ENCODE measurements around the gene DNAJC5. TPM values are rescaled to one million over a fixed set of nuclear protein-coding genes. Genes with fewer than 3 reads are reported as not detected.
"Not testable (repeated sequence)": the region's sequence is repeated elsewhere in the genome, so short reads cannot be mapped to it uniquely, and the experiment has no call there.

DNAJC5 gene
- total RNA-seq, 2 experiments from 2014 or later, result 58.6 to 59.7 TPM

DNA sequence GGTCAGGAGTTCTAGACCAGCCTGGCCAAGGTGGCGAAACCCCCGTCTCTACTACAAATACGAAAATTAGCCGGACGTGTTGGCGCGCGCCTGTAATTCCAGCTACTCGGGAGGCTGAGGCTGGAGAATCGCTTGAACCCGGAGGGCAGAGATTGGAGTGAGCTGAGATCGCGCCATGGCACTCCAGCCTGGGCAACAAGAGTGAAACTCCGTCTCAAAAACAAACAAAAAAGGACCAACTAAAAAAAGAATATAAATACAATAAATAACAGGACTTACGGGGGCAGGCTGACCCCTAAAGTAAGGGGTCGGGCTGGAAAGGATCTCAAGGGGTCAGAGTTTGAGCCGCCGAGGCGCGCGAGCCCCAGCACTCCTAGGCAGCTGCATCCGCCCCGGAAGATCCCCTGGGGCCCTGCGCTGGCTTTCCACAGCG is 30.4 kb upstream of the DNAJC5 start:
- Mint-ChIP-seq H3K9me3 (no peaks in the 10 kb centered on the region), H3K4me1 (peaks cover 41% of the 10 kb centered on the region), H3K4me3 (peak overlapping the region; percentile 83), H3K36me3 (ENCODE audit: low read depth) (peaks cover 32% of the 10 kb centered on the region), H3K27me3 (no peaks in the 10 kb centered on the region), H3K27ac (peak overlapping the region; percentile 88)
- DNase-seq, result no peak
- ChIA-PET POLR2A (interaction anchor here (0.7 to 3.3 kb wide), 30 partner anchors 10 to 344 kb away, joined by 3 to 35 read pairs (median 5); partner anchors contain the start of genes ARFRP1, DNAJC5, GMEB2 and LIME1), CTCF (interaction anchor here (0.9 to 3.8 kb wide), 15 partner anchors 9 to 326 kb away, joined by 3 to 29 read pairs (median 7); partner anchors contain the start of genes ARFRP1, HELZ2, PRPF6 and PTK6)

DNA sequence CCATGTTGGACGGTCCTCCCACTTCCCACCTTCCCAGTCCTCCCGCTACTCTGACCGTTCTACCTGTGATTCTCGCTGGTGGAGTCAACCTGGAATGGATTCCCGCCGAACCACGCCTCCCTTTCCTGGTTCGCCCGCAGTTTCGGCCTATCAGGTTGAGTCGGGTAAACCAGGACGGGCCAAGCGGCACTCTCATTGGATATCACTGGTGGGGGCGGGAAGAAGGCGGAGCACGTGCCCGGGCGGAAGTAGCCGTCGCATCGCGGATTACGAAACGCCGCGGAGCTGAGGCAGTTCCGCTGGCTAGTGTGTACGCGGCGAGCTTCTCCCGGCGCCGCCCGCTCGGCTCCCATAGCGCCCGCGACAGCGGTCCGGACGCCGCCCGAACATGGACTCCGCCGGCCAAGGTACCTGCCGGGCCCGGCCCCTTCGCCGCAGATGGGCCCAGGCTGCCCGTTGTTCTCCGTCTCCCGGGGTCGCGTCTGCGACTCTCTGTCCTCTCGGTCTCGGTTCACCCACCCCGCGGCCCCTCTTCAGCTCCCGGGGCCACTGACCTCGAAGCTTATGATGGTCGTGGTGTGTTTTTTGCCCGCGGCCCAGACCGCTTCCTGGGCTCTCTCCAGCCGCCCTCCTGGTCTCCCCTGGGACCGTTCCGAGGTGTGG is 29.8 kb upstream of the DNAJC5 start, which contains the start of gene TPD52L2:
TSS of gene TPD52L2 (plus strand) at position 293 of the 663 bp plus-strand sequence. CDS start at position 389, 96 bp downstream.
- ChIA-PET CTCF (interaction anchor here (0.6 to 3.8 kb wide), 15 partner anchors 31 to 369 kb away, joined by 3 to 29 read pairs (median 6); partner anchors contain the start of genes ARFRP1, HELZ2, PRPF6 and PTK6), POLR2A (interaction anchor here (0.5 to 3.3 kb wide), 32 partner anchors 10 to 344 kb away, joined by 3 to 35 read pairs (median 5); partner anchors contain the start of genes ARFRP1, DNAJC5, GMEB2 and LIME1)
- DNase-seq, result peak; percentile 99
- H3K9me3 Mint-ChIP-seq, result no peaks in the 10 kb centered on the region
- H3K27ac Mint-ChIP-seq, result peak within 1 kb of the TSS; percentile 88
- no peaks in the 10 kb centered on the region for H3K27me3 Mint-ChIP-seq
- peaks cover 35% of the 10 kb centered on the region for H3K36me3 Mint-ChIP-seq (ENCODE audit: low read depth)
- peaks cover 41% of the 10 kb centered on the region for H3K4me1 Mint-ChIP-seq
- H3K4me3 Mint-ChIP-seq, result peak within 1 kb of the TSS; percentile 83

DNA sequence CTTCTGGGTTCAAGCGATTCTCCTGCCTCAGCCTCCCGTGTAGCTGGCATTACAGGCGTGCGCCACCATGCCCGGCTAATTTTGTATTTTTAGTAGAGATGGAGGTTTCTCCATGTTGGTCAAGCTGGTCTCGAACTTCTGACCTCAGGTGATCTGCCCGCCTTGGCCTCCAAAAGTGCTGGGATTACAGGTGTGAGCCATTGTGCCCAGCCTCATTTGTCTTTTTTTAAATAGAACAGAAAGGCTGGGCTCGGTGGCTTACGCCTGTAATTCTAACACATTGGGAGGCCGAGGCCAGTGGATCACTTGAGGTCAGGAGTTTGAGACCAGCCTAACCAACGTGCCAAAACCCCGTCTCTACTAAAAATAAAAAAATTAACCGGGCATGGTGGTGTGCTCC is 27.9 kb upstream of the DNAJC5 start:
- H3K27ac Mint-ChIP-seq, H3K27me3 Mint-ChIP-seq, DNase-seq, H3K9me3 Mint-ChIP-seq, H3K4me3 Mint-ChIP-seq: not testable (repeated sequence)
- ChIA-PET POLR2A (interaction anchor here (1.1 to 1.4 kb wide), 2 partner anchors 314 to 346 kb away, joined by 3 to 4 read pairs; no protein-coding TSS in a partner anchor), CTCF (interaction anchor here (0.6 to 0.7 kb wide), 3 partner anchors 9 to 62 kb away, joined by 3 read pairs; no protein-coding TSS in a partner anchor)
- H3K4me1 Mint-ChIP-seq, result peaks cover 43% of the 10 kb centered on the region
- peaks cover 38% of the 10 kb centered on the region for H3K36me3 Mint-ChIP-seq (ENCODE audit: low read depth)

DNA sequence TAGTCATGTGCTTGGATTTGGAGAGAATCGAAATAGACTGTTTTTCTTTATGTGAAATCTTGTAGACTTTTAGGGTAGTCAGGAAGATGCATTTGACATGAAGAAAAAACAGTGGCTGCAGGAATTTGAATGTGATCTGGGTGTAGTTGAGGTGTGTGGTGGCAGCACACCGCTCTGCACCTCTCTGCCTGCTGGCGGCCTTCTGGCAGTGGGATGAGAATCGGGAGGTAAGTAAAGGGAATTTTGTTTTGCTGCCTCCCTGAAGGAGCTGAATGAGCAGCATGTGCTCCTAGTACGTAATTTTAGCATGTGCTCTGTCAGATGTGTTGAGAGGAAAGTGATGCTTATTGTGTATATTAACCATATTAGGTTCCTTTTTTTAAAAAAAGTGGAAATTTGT is 26.7 kb upstream of the DNAJC5 start:
- peak overlapping the region; percentile 1 for H3K4me3 Mint-ChIP-seq
- ChIA-PET CTCF (no interaction called here), POLR2A (no interaction called here)
- H3K36me3 Mint-ChIP-seq (ENCODE audit: low read depth), result peaks cover 41% of the 10 kb centered on the region
- peaks cover 51% of the 10 kb centered on the region for H3K4me1 Mint-ChIP-seq
- no peak for DNase-seq
- no peaks in the 10 kb centered on the region for H3K9me3 Mint-ChIP-seq
- H3K27ac Mint-ChIP-seq, result peak overlapping the region; percentile 21
- H3K27me3 Mint-ChIP-seq, result no peaks in the 10 kb centered on the region

DNA sequence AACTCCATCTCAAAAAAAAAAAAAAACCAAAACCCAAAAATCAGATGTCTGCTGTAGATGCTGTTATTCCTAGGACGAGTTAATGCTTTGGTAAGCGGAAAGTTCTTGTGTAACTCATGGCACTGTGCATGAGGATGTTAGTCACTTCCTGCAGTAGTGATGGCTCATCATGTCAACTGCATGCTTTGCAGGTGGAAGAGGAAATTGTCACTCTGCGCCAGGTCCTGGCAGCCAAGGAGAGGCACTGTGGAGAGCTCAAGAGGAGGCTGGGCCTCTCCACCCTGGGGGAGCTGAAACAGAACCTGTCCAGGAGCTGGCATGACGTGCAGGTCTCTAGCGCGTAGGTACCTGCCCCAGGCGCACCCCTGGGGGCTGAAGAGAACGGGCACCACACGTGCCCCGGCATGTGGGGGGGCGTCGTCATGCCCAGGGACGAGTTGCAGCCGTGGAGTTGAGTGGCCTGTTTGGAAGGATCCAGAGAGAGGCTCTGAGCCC is 21.4 kb upstream of the DNAJC5 start:
- CTCF ChIA-PET, result interaction anchor here (0.9 to 1.6 kb wide), 4 partner anchors 9 to 165 kb away, joined by 3 to 7 read pairs (median 4); no protein-coding TSS in a partner anchor
- peak overlapping the region; percentile 18 for H3K4me3 Mint-ChIP-seq
- no peaks in the 10 kb centered on the region for H3K9me3 Mint-ChIP-seq
- peak; percentile 78 for DNase-seq
- no peaks in the 10 kb centered on the region for H3K27me3 Mint-ChIP-seq
- POLR2A ChIA-PET, result interaction anchor here (0.6 to 3.8 kb wide), 4 partner anchors 9 to 172 kb away, joined by 3 to 35 read pairs (median 3); partner anchors contain the start of gene TPD52L2
- peak overlapping the region; percentile 91 for H3K27ac Mint-ChIP-seq
- H3K4me1 Mint-ChIP-seq, result peaks cover 37% of the 10 kb centered on the region
- H3K36me3 Mint-ChIP-seq (ENCODE audit: low read depth), result peaks cover 62% of the 10 kb centered on the region

DNA sequence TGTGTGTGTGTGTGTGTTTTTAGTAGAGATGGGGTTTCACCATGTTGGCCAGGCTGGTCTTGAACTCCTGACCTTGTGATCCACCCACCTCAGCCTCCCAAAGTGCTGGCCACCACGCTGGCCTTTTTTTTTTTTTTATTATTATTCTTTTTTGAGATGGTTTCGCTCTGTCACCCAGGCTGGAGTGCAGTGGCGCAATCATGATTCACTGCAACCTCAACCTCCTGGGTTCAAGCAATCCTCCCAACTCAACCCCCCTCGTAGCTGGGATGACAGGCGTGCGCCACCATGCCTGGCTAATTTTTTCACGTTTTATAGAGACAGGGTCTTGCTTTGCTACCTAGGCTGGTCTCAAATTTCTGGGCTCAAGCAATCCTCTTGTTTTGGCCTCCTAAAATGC is 20.7 kb upstream of the DNAJC5 start:
- ChIA-PET POLR2A (interaction anchor here (1.4 to 3.8 kb wide), 2 partner anchors 9 to 21 kb away, joined by 3 to 35 read pairs; partner anchors contain the start of gene TPD52L2), CTCF (interaction anchor here (0.9 kb wide), 1 partner anchor 20 kb away, joined by 3 read pairs; no protein-coding TSS in a partner anchor)
- not testable (repeated sequence) for H3K9me3 Mint-ChIP-seq, H3K27me3 Mint-ChIP-seq, DNase-seq, H3K4me3 Mint-ChIP-seq
- peaks cover 58% of the 10 kb centered on the region for H3K36me3 Mint-ChIP-seq (ENCODE audit: low read depth)
- H3K27ac Mint-ChIP-seq, result peak overlapping the region; percentile 91
- peaks cover 34% of the 10 kb centered on the region for H3K4me1 Mint-ChIP-seq

DNA sequence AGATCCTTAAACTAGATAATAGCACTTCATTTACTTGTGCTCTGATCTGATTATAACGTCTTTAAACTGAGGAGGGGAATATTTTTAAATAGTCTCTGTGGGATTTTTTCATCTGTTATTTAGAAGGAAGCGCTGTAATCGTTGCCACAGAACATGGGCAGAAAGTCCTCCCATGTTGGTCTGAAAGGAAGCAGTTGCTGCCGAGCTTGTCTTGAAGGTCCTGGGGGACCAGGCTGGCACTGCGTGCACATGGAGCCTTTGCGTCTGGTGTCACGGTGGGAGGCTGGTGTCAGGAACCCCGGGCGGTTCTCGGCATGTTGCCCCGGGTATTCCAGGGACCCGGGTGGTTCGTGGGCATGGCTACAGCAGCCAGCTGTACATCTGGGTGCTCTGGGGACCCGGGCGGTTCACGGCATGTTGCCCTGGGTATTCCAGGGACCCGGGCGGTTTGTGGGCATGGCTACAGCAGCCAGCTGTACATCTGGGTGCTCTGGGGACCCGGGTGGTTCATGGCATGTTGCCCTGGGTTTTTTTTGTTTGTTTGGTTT is 18.4 kb upstream of the DNAJC5 start:
- Mint-ChIP-seq H3K36me3 (ENCODE audit: low read depth) (peaks cover 45% of the 10 kb centered on the region), H3K27ac (no peak overlapping the region), H3K4me3 (no peak overlapping the region), H3K4me1 (peaks cover 31% of the 10 kb centered on the region), H3K27me3 (no peaks in the 10 kb centered on the region), H3K9me3 (no peaks in the 10 kb centered on the region)
- ChIA-PET CTCF (no interaction called here), POLR2A (interaction anchor here (0.7 to 3.8 kb wide), 3 partner anchors 12 to 339 kb away, joined by 4 to 35 read pairs (median 8); partner anchors contain the start of gene TPD52L2)
- no peak for DNase-seq

DNA sequence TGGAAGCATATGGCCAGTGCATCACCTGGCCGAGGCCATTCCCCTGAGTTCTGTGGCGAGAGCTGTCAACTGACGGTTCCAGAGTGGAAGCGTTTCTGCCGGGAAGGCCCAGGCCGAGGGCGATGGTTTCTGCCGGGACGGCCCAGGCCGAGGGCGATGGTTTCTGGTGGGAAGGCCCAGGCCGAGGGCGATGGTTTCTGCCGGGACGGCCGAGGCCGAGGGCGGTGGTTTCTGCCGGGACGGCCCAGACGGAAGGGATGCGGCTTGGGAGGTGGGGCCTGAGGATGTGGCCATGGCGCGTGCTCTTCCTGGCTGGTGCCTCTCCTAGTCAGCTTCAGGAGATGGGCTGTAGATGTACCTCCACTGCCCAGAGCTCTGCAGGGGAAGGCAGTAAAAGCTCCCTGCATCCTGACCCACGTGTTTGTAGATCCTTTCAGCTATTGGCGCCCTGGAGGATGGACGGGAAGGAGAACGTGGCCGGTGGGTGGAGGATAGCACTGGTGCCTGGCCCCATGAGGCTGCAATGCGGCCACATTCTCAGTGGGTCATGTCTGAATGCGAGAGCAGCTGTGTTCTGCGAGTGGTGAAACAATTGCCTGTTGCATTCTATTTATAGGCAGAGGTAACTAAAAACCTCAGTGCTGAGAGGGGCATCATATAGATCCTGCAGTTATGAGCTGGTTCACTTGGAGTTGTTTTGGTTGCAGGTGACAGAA is 17.0 kb upstream of the DNAJC5 start:
- Mint-ChIP-seq H3K36me3 (ENCODE audit: low read depth) (peaks cover 41% of the 10 kb centered on the region), H3K4me3 (no peak overlapping the region), H3K4me1 (peaks cover 21% of the 10 kb centered on the region), H3K27ac (no peak overlapping the region), H3K9me3 (no peaks in the 10 kb centered on the region), H3K27me3 (no peaks in the 10 kb centered on the region)
- ChIA-PET POLR2A (interaction anchor here (1.1 kb wide), 1 partner anchor 14 kb away, joined by 4 read pairs; no protein-coding TSS in a partner anchor), CTCF (no interaction called here)
- no peak for DNase-seq

DNA sequence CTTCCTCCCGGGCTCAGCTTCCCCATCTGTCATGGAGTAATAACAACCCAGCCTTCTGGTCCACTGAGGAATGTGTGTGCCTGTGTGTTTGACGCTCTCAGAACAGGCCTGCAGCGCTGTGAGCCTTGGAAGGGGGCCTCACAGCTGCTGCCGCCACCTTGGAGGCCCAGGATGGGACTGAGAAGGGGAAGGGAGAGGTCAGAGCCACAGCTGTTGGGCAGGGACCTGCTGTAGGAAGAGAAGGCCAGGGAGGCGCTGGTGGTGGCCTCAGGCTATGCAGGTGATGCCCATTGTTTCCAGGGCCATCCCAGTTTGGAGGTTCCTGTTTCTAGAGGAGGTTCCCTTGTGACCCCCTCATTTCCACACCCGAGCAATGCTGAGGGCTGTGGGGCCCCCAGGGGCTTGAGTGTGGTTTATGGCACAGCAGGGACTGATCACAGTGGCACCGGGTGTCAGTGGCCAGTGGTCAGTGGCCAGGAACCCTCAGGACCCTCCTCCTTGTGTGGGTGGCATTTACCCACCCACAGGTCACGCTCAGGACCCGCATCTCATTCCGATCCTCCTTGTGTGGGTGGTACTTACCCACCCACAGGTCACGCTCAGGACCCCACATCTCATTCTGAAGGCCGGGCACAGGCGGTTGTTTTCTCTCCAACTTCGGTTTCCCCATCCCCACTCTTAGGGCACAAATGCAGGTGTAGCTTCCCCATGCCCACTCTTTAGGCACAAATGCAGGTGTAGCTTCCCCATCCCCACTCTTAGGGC is 15.8 kb upstream of the DNAJC5 start:
- DNase-seq, result no peak
- Mint-ChIP-seq H3K36me3 (ENCODE audit: low read depth) (peaks cover 39% of the 10 kb centered on the region), H3K27me3 (no peaks in the 10 kb centered on the region), H3K27ac (no peak overlapping the region), H3K4me1 (peaks cover 12% of the 10 kb centered on the region), H3K9me3 (no peaks in the 10 kb centered on the region), H3K4me3 (no peak overlapping the region)
- ChIA-PET CTCF (no interaction called here), POLR2A (interaction anchor here (0.6 kb wide), 1 partner anchor 14 kb away, joined by 4 read pairs; the partner anchor contains the start of gene TPD52L2)

DNA sequence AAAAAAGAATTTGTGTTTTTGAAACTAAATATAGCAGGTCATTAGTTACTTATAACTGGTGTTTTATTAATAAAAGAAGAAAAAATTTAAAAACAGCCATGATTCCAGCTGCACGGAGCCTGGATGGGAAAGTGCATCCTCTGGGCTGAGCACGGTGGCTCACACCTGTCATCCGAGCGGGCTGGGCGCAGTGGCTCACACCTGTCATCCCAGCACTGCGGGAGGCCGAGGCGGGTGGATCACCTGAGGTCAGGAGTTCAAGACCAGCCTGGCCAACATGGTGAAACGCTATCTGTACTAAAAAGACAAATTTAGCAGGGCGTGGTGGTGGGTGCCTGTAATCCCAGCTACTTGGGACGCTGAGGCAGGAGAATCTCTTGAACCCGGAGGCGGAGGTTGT is 14.0 kb upstream of the DNAJC5 start:
- H3K4me1 Mint-ChIP-seq, result peaks cover 14% of the 10 kb centered on the region
- H3K36me3 Mint-ChIP-seq (ENCODE audit: low read depth), result peaks cover 33% of the 10 kb centered on the region
- H3K4me3 Mint-ChIP-seq, H3K27ac Mint-ChIP-seq, DNase-seq, CTCF ChIA-PET, H3K27me3 Mint-ChIP-seq, H3K9me3 Mint-ChIP-seq: not testable (repeated sequence)
- POLR2A ChIA-PET, result interaction anchor here (1.8 kb wide), 1 partner anchor 15 kb away, joined by 6 read pairs; no protein-coding TSS in a partner anchor

DNA sequence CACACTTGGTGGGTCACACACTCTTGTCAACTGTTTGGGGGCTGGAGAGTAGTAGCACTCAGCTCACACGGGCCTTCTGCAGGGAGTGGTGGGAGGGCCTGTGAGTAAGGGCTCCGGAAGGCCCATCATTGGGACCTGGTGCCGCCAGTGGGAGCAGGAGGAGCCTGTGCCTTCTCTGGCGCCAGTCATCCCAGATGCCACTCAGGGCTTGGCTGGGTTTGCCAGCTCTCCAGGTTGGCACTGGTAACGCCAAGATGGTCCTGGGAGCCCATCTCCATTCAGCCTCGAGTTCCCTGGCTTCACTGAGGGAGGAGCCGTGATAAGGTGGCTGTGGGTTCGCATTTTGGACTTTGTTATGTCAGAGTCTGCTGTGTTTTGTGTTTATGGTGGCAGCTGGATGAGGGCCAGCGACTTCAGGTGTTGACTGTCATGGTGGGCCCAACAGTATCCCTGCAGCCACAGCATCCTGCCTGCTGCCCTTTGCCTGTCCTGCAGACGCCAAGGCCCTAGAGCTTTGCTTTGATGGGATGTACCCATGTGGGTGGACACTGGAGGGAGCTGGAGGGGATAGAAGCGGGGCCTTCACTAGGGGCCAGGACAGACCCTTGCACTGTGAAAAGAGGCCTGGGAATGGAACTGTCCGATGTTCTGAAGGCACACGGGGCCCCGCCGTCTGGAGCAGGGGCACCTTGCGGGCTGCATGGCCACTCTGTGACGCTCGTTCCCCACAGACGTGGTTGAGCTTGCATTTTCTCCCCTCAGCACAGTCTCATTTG is 13.3 kb upstream of the DNAJC5 start:
- CTCF ChIA-PET, result no interaction called here
- Mint-ChIP-seq H3K4me3 (no peak overlapping the region), H3K27me3 (no peaks in the 10 kb centered on the region), H3K4me1 (peaks cover 11% of the 10 kb centered on the region), H3K27ac (no peak overlapping the region), H3K36me3 (ENCODE audit: low read depth) (peaks cover 27% of the 10 kb centered on the region), H3K9me3 (no peaks in the 10 kb centered on the region)
- POLR2A ChIA-PET, result interaction anchor here (1.1 to 1.8 kb wide), 2 partner anchors 13 to 15 kb away, joined by 6 read pairs; partner anchors contain the start of gene DNAJC5
- no peak for DNase-seq

Data from activated CD4-positive, alpha-beta memory T cell treated with anti-CD3 and anti-CD28 coated beads, Interleukin-2, amount 10 ng/mL, durations not matched to agents 7 days and 5 days (primary cell).